H1 (cell line): ENCODE results near the gene SLC38A10. TPM values are rescaled to one million over a fixed set of nuclear protein-coding genes. Genes with fewer than 3 reads are reported as not detected.

Experiments
- CTCF ChIA-PET: fragments of 300-600 bp; sonication (Branson Sonifier 250); formaldehyde crosslinking; loops from one replicate; lab custom pipeline; 2021; ENCODE audit not compliant: partially characterized antibody; lab: Charles Lee
- POLR2A ChIA-PET: fragments of 300-600 bp; sonication (Branson Sonifier 250); formaldehyde crosslinking; loops from one replicate; lab custom pipeline; 2021; ENCODE audit warnings: inconsistent platforms; ENCODE audit not compliant: partially characterized antibody; lab: Charles Lee
- DNase-seq, 2 experiments: peaks; one replicate each; pipeline versions ENCODE4 v3.0.0 to v3.0.0-alpha.2; 2010 to 2022; ENCODE audit warnings: low spot score in 2 of 2, low read depth in 1 of 2, mixed read lengths in 1 of 2
- FAIRE-seq: peaks from 2 replicates; lab custom pipeline; 2011; peaks lifted over from hg19 to GRCh38; lab: Jason Lieb, UNC
- H2AFZ ChIP-seq: 2 replicates; pipeline ENCODE4 v1.8.1; 2012; ENCODE audit warnings: low read length, inconsistent platforms
- H2AK5ac ChIP-seq: 2 replicates; pipeline ENCODE4 v1.6.1; 2013; ENCODE audit warnings: low read depth, low read length
- H2BK120ac ChIP-seq: replicated peaks from 2 replicates; pipeline ENCODE3; 2013; ENCODE audit warnings: low read depth, low read length, inconsistent platforms
- H2BK12ac ChIP-seq: 2 replicates; pipeline ENCODE4 v1.6.1; 2013; ENCODE audit warnings: low read depth, low read length
- H2BK15ac ChIP-seq: 2 replicates; pipeline ENCODE4 v1.6.1; 2013; ENCODE audit warnings: low read length
- H2BK20ac ChIP-seq: 2 replicates; pipeline ENCODE4 v1.6.1; 2013; ENCODE audit warnings: low read length
- H2BK5ac ChIP-seq: 2 replicates; pipeline ENCODE4 v1.6.1; 2013; ENCODE audit warnings: low read depth, low read length
- H3K14ac ChIP-seq: 2 replicates; pipeline ENCODE4 v1.6.1; 2013; ENCODE audit warnings: inconsistent platforms; ENCODE audit not compliant: insufficient read length
- H3K18ac ChIP-seq: 2 replicates; pipeline ENCODE4 v1.6.1; 2013; ENCODE audit warnings: low read length; ENCODE audit errors: extremely low read depth
- H3K23ac ChIP-seq: 2 replicates; pipeline ENCODE4 v1.6.1; 2013; ENCODE audit warnings: inconsistent platforms; ENCODE audit not compliant: insufficient read length
- H3K23me2 ChIP-seq: 2 replicates; pipeline ENCODE4 v1.6.1; 2013; ENCODE audit warnings: low read depth, low read length
- H3K27ac ChIP-seq: 2 replicates; pipeline ENCODE4 v1.6.1; 2011; ENCODE audit warnings: low read depth, low read length, inconsistent platforms
- H3K27me3 ChIP-seq, 4 experiments: replicated peaks in 1 of 4; 1 replicate in 1 of 4; 2 replicates in 3 of 4; pipeline versions ENCODE4 v1.6.1 to v1.8.1; 2011 to 2013; ENCODE audit warnings: low read length in 3 of 4, mild to moderate bottlenecking in 3 of 4, inconsistent platforms in 2 of 4, mixed read lengths in 2 of 4, moderate library complexity in 1 of 4; ENCODE audit not compliant: control insufficient read depth in 3 of 4, insufficient read depth in 3 of 4; ENCODE audit errors: extremely low read depth in 1 of 4
- H3K36me3 ChIP-seq, 4 experiments: 2 replicates each; pipeline versions ENCODE4 v1.6.1 to v1.8.1; 2011 to 2013; ENCODE audit warnings: mild to moderate bottlenecking in 4 of 4, low read length in 3 of 4, moderate library complexity in 2 of 4, control low read depth in 1 of 4, inconsistent platforms in 1 of 4; ENCODE audit not compliant: insufficient read depth in 4 of 4, control insufficient read depth in 2 of 4
- H3K4ac ChIP-seq: replicated peaks from 2 replicates; pipeline ENCODE3; 2013; ENCODE audit warnings: low read length, low read depth, mixed read lengths, inconsistent platforms; ENCODE audit not compliant: insufficient read length
- H3K4me1 ChIP-seq, 4 experiments: replicated peaks in 1 of 4; 1 replicate in 1 of 4; 2 replicates in 3 of 4; pipeline versions ENCODE4 v1.6.1 to v1.8.1; 2011 to 2013; ENCODE audit warnings: low read length in 3 of 4, inconsistent platforms in 2 of 4, mixed read lengths in 1 of 4; ENCODE audit not compliant: insufficient read depth in 4 of 4, control insufficient read depth in 3 of 4
- H3K4me2 ChIP-seq, 2 experiments: 2 replicates each; pipeline versions ENCODE4 v1.6.1 to v1.8.1; 2011 to 2013; ENCODE audit warnings: low read depth in 2 of 2, low read length in 2 of 2, control low read depth in 1 of 2, inconsistent platforms in 1 of 2, mild to moderate bottlenecking in 1 of 2; ENCODE audit not compliant: insufficient read depth in 1 of 2
- H3K4me3 ChIP-seq, 4 experiments: fragments of 200-600, 300-600 bp in 1 of 4; sonication (generic), shearing (Covaris generic), sonication (Bioruptor Twin) in 1 of 4; 2 replicates each; pipeline versions ENCODE4 v1.5.1 to v1.8.1; 2011 to 2016; ENCODE audit warnings: low read length in 4 of 4, low read depth in 3 of 4, control low read depth in 2 of 4, inconsistent platforms in 2 of 4, mild to moderate bottlenecking in 2 of 4, mixed read lengths in 1 of 4, moderate library complexity in 1 of 4; ENCODE audit not compliant: insufficient read depth in 2 of 4; ENCODE audit errors: extremely low read depth in 1 of 4
- H3K56ac ChIP-seq: replicated peaks from 2 replicates; pipeline ENCODE3; 2013; ENCODE audit warnings: low read depth, mild to moderate bottlenecking, mixed read lengths, low read length, inconsistent platforms; ENCODE audit not compliant: insufficient read length
- H3K79me1 ChIP-seq: 2 replicates; pipeline ENCODE4 v1.6.1; 2013; ENCODE audit warnings: low read depth, low read length, control low read depth
- H3K79me2 ChIP-seq, 2 experiments: 2 replicates each; pipeline versions ENCODE4 v1.6.1 to v1.8.1; 2012 to 2013; ENCODE audit warnings: low read length in 2 of 2, mild to moderate bottlenecking in 2 of 2, inconsistent platforms in 1 of 2; ENCODE audit not compliant: insufficient read depth in 2 of 2, control insufficient read depth in 1 of 2
- H3K9ac ChIP-seq, 4 experiments: replicated peaks in 1 of 4; 1 replicate in 1 of 4; 2 replicates in 3 of 4; pipeline versions ENCODE4 v1.6.1 to v1.8.1; 2011 to 2013; ENCODE audit warnings: low read depth in 3 of 4, low read length in 3 of 4, control low read depth in 2 of 4, mild to moderate bottlenecking in 2 of 4, moderate library complexity in 2 of 4, inconsistent platforms in 1 of 4; ENCODE audit errors: extremely low read depth in 1 of 4
- H3K9me3 ChIP-seq, 2 experiments: 2 replicates each; pipeline versions ENCODE4 v1.6.1 to v1.8.1; 2012 to 2013; ENCODE audit warnings: mild to moderate bottlenecking in 2 of 2, moderate library complexity in 2 of 2, control low read depth in 1 of 2, inconsistent platforms in 1 of 2, low read depth in 1 of 2, low read length in 1 of 2, mixed read lengths in 1 of 2; ENCODE audit not compliant: insufficient read depth in 2 of 2
- H4K20me1 ChIP-seq, 2 experiments: replicated peaks in 1 of 2; 2 replicates each; pipeline versions ENCODE3 to v1.8.1; 2011 to 2013; ENCODE audit warnings: inconsistent platforms in 2 of 2, low read length in 2 of 2, mild to moderate bottlenecking in 1 of 2; ENCODE audit not compliant: insufficient read depth in 2 of 2, control insufficient read depth in 1 of 2
- H4K5ac ChIP-seq: 2 replicates; pipeline ENCODE4 v1.6.1; 2013; ENCODE audit warnings: low read length, low read depth, mixed read lengths, inconsistent platforms; ENCODE audit not compliant: insufficient read length
- H4K8ac ChIP-seq: 2 replicates; pipeline ENCODE4 v1.8.0; 2013; ENCODE audit warnings: mild to moderate bottlenecking, moderate library complexity, low read length, inconsistent platforms; ENCODE audit not compliant: insufficient read depth; ENCODE audit errors: extremely low read depth
- H4K91ac ChIP-seq: replicated peaks from 2 replicates; pipeline ENCODE3; 2013; ENCODE audit warnings: low read length, mixed read lengths, inconsistent platforms; ENCODE audit not compliant: insufficient read length
- ASH2L ChIP-seq: fragments of 200-600, 300-600 bp; sonication (generic); IDR thresholded peaks from one replicate; pipeline ENCODE4 v1.7.1; 2017; ENCODE audit warnings: low read length
- CHD1 ChIP-seq: IDR thresholded peaks from 2 replicates; pipeline ENCODE4 v1.6.1; 2012; ENCODE audit warnings: low read depth, low read length, improper control_type of control experiment
- E2F6 ChIP-seq: IDR thresholded peaks from 2 replicates; pipeline ENCODE4 v1.6.1; 2012; ENCODE audit warnings: inconsistent platforms
- NANOG ChIP-seq: IDR thresholded peaks from 2 replicates; pipeline ENCODE4 v1.6.1; 2011; ENCODE audit warnings: low read length, low read depth, mild to moderate bottlenecking, inconsistent platforms; ENCODE audit not compliant: insufficient read depth, poor library complexity, severe bottlenecking
- SAP30 ChIP-seq: fragments of 300-600 bp; sonication (generic); IDR thresholded peaks from 2 replicates; pipeline ENCODE4 v1.7.1; 2012; ENCODE audit warnings: low read length, moderate library complexity, mild to moderate bottlenecking, inconsistent platforms; ENCODE audit not compliant: insufficient read depth, insufficient replicate concordance
- SP4 ChIP-seq: IDR thresholded peaks from 2 replicates; pipeline ENCODE4 v1.6.1; 2012; ENCODE audit warnings: low read length, inconsistent platforms
- SRF ChIP-seq: IDR thresholded peaks from 2 replicates; pipeline ENCODE4 v1.6.1; 2011; ENCODE audit warnings: mild to moderate bottlenecking, low read depth, low read length, moderate library complexity
- SUZ12 ChIP-seq: fragments of 200-600 bp; sonication (generic); IDR thresholded peaks from 2 replicates; pipeline ENCODE4 v1.6.1; 2012; ENCODE audit warnings: mild to moderate bottlenecking, inconsistent platforms, low read length, moderate library complexity, mixed read lengths
- TAF7 ChIP-seq: optimal IDR thresholded peaks from 2 replicates; pipeline ENCODE3; 2011; ENCODE audit warnings: low read depth, mild to moderate bottlenecking, inconsistent platforms, low read length, moderate library complexity, borderline replicate concordance
- USF2 ChIP-seq: IDR thresholded peaks from 2 replicates; pipeline ENCODE4 v1.6.1; 2011; ENCODE audit warnings: low read length, improper control_type of control experiment
- ZNF274 ChIP-seq: IDR thresholded peaks from 2 replicates; pipeline ENCODE4 v1.7.0; 2012; ENCODE audit warnings: low read length, borderline replicate concordance; ENCODE audit errors: extremely low read depth
- WGBS, 2 experiments: shearing (Covaris generic) in 1 of 2; methylation state at CpG; one replicate each; pipeline versions ENCODE4 v1.1.6 to v1.1.7; 2013 to 2015; ENCODE audit warnings: low lambda C conversion rate in 2 of 2, mixed read lengths in 2 of 2, inconsistent platforms in 1 of 2, low coverage in 1 of 2, missing lambda C conversion rate in 1 of 2; ENCODE audit not compliant: insufficient replicate concordance in 2 of 2, insufficient coverage in 1 of 2, insufficient read length in 1 of 2; ENCODE audit errors: extremely low coverage in 1 of 2, missing lambda C conversion rate in 1 of 2; 5-methylcytosine and 5-hydroxymethylcytosine counted together
- polyA plus RNA-seq, 7 experiments: library from polyadenylated mRNA; depleted of rRNA in 3 of 7; stranded (reverse) in 5 of 7; unstranded in 2 of 7; fragments of >200 nt in 5 of 7; fragments of 200-250 nt in 2 of 7; gene quantifications; 1 replicate in 5 of 7; 2 replicates in 1 of 7; 4 replicates in 1 of 7; pipeline versions ENCODE4 v1.2.1 to v1.2.3, GENCODE V29; 2011 to 2013; ENCODE audit warnings: missing spikeins in 2 of 7, mixed read lengths in 2 of 7
- total RNA-seq: library from RNA; stranded (reverse); fragmentation: NEBNext Ultra II Directional; extraction: Animal tissue kit (Norgen Biotek cat#: 25700); gene quantifications from 2 replicates; pipeline ENCODE4 v1.2.1, GENCODE V29; 2021

The SLC38A10 gene
- total and polyA plus RNA-seq, 2 of the 8 experiments (the other 6 are each of a cell fraction or from before 2014, with no cell fraction given), result 26.4 to 41.0 TPM

GRCh38 chr17:81300586-81301155 lies 5.6 kb upstream of the SLC38A10 start:
- DNase-seq (no peak), FAIRE-seq (no peak)
- H3K36me3 ChIP-seq, result no peaks in the 10 kb centered on the region
- H4K20me1 ChIP-seq, result peaks cover 0 to 4% of the 10 kb centered on the region in 2 experiments
- H3K9ac ChIP-seq, result no peak overlapping the region
- no peaks in the 10 kb centered on the region for H3K79me2 ChIP-seq
- H2AFZ ChIP-seq, result no peak overlapping the region
- peak overlapping the region; percentile 27; the same call in 1 of the 2 replicates for H2BK12ac ChIP-seq
- no peaks in the 10 kb centered on the region for H3K27me3 ChIP-seq
- CTCF ChIA-PET, result interaction anchor here (0.8 to 1.3 kb wide), 3 partner anchors 11 to 121 kb away, joined by 3 read pairs; no protein-coding TSS in a partner anchor
- H3K9me3 ChIP-seq, result no peaks in the 10 kb centered on the region
- H2AK5ac ChIP-seq, result peak overlapping the region; percentile 86
- peaks cover 7% of the 10 kb centered on the region for H3K23me2 ChIP-seq
- H4K8ac ChIP-seq, result peak overlapping the region; percentile 12; the same call in 1 of the 2 replicates
- POLR2A ChIA-PET, result no interaction called here
- H3K23ac ChIP-seq, result no peak overlapping the region
- peaks cover under 1 to 3% (median 2%) of the 10 kb centered on the region in 4 experiments; a peak in 5 of 7 replicates for H3K4me1 ChIP-seq
- peak overlapping the region; percentile 88 for H4K91ac ChIP-seq
- H3K4me2 ChIP-seq, result no peak overlapping the region
- H2BK20ac ChIP-seq, result no peak overlapping the region
- WGBS, 2 experiments, result 87 to 100% methylated on average over 1 to 19 of the region's 19 CpGs
- H2BK120ac ChIP-seq, result no peak overlapping the region
- peaks cover 3% of the 10 kb centered on the region for H3K79me1 ChIP-seq
- no peak overlapping the region for H3K4me3 ChIP-seq
- no peak overlapping the region for H3K27ac ChIP-seq
- peak overlapping the region; percentile 91 for H3K56ac ChIP-seq
- H3K14ac ChIP-seq, result no peak overlapping the region
- peak overlapping the region; percentile 3; the same call in 1 of the 2 replicates for H2BK15ac ChIP-seq
- H3K18ac ChIP-seq, result no peak overlapping the region
- no peak overlapping the region for H3K4ac ChIP-seq
- H4K5ac ChIP-seq, result no peak overlapping the region
- no peak overlapping the region; the same call in 1 of the 2 replicates for H2BK5ac ChIP-seq
- TF ChIP-seq TAF7 (no peak), ASH2L (no peak), CHD1 (no peak), NANOG (no peak), SUZ12 (no peak), E2F6 (no peak), USF2 (no peak), ZNF274 (no peak), SRF (no peak), SP4 (no peak), SAP30 (no peak)
